Left forelimb (tissue), 1 donor: ENCODE results near the gene ABHD10.

Experiments used
- DNase-seq: peaks from one replicate; pipeline ENCODE4 v3.0.0-alpha.2; 2018; ENCODE audit warnings: low spot score

ABHD10 gene

DNA sequence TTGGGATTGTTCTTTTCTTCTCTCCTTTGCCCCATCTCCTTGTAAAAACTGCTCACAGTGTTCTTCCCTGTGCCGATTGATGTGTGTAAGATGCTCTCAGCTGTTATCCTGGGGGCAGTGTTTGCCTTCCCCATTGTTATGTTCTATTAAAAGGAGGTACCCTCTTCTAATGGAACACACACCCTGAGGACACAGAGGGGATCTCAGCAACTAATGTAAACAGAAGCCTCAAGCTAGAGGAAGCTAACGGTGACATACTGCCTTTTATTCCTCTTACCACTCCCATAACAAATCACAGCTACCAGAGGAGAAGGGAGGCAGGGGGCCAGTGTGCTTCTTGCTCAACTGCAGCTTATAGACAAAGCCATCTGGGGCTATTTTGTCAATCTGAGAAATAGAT, 22.1 kb downstream of the ABHD10 start:
- no peak for DNase-seq

DNA sequence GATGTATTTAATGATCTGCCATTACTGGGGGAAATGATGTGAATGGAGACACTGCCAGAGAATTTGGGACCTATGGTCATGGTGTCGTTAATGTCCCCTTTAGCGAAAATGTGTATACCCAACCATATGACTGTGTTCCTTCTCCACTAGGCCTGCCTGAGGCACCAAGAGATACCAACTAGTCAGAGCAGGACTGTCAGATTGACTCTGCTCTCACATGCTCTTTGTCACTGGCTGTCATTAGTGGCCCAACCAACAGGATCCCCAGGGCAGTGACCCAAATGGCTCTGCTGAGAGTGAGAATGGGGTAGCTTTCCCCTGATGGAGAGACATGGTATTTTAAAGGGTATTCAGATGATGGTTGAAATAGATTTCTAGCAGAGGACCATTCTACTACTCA, 22.7 kb downstream of the ABHD10 start:
- DNase-seq = no peak

DNA sequence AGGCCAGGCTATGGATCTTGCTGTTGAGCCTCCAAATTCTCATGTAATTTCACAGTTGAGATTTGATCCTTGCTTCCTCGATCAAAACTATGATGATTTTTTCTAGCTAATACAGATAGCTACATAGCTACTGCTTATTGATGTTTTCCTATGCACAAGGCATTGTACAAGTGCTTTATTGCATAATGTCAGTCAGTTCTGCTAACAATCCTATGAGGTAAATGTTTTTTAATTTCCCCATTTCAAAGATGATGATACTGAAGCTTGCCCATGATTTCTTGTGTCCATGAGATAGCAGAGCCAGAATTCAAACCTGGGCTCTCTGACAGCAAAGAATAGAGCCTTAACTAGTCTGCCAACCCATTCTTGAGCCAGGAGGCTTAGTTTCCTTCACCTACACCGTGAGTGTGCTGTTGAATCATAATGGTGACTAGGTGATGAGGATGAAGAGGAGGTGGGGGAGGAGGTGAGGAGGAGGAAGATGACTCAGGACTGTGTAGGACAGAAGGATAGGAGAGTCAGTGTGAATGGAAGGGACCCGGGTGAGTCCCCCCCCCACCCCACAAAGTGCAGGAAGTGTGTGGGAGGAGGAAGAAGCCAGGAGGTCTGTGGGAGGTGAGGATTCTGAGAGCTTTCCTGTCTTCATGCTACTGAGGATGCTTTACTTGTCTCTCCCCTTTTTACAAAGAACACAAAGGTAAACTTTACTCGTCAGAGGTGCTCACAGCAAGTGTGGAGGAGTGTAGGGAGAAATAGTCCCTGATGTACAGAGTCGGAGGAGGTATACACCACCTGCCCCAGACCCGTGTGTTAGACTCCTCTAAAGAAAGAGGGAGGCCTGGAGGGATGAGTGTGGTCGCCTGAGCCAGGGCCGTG, 23.5 kb downstream of the ABHD10 start:
- no peak for DNase-seq

DNA sequence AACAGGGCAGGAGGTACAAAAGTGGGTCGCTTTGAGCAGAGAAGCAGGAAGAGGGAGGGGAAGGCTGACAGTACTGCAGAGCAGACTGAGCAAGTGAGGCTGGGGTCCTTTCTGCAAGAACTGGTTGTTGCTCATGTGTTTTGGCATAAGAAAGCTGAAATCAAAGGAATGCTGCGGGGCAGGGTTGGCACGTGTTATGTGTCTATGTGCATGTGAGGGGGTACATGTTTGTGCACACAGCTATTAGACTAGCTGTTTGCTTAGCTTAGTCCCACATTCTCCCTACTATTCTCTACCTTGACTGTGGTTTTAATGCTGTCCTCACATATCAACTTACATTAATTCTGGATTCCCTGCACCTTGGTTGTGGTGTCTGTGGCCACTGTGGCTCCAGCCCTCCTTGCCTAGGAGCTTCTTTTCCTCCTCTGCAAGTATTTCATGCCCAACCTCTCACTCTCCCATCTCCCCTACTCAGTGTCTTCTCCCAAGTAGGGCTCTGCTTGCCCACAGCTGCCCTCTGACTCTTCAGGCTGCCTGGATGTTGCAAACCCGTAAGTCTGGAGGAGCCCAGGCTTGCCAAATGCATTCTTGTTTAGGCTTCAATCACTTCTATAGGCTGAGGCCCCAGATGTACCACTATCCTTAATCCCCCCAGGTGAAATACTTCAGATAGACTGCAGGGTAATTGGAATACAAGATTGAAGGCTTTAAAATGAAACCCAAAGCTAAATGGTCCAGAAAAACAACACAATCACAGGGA, 24.7 kb downstream of the ABHD10 start:
- DNase-seq = no peak

DNA sequence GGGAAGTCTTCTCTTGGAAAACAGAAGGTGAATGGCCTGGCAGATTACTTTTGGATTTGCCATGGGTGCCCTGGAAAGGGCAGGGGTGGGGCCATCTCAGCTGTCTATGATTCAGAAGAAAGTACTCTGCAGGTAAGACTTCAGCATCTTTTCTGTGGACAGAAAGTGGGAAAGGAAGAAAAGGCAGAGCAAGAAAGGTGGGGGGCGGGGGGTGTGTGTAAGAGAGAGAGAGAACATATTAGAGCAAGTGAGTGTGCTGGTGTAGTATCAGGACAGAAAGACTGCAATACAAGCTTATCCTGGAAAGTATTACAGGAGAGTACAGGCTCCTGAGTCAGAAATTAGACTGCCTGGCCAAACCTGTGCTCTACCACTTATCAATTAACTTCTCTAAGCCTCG, 25.4 kb downstream of the ABHD10 start:
- DNase-seq = no peak

DNA sequence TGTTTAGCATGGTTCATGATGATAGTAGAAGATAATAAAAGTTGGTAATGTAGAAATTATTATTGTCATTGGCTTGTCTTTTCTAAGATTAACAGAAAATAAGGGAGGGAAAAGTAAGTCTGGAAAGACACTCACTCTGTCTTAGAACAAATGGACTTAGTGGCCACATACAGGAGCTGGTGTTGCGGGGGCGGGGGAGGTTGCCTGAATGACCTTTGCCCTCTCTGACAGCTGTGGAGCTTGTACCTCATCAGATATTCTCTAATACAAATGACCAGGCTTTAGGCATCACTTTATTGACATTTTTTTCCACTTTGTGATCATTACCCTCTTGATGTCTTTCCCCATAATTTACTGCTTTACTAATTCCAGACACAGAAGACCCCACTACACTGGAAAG, 25.8 kb downstream of the ABHD10 start:
- DNase-seq = no peak

DNA sequence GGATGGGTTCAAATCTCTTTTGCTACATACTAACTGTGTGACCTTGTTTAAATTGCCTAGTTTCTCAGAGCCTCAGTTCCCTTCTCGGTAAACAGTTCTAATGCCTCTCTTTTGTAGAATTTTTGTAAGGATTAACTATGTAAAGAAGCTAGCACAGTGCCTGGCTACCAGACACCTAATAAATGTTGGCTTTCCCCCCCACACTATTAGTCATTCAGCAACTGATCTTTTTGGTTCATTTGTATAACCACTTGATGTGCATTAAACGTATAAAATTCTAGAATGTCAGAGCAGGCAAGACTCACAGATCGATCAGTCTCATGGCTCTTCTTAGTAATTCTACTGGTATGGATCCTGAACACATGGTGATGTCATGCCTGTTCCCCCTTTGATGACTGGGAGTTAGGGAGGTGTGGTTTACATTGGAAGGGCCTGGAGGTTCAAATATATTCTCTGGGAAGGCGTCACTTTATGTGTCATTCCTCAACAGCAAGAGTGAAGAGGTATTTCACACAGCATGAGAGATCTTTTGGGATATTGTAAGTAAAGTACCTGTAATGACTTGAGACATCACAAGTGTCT, 26.4 kb downstream of the ABHD10 start:
- no peak for DNase-seq

DNA sequence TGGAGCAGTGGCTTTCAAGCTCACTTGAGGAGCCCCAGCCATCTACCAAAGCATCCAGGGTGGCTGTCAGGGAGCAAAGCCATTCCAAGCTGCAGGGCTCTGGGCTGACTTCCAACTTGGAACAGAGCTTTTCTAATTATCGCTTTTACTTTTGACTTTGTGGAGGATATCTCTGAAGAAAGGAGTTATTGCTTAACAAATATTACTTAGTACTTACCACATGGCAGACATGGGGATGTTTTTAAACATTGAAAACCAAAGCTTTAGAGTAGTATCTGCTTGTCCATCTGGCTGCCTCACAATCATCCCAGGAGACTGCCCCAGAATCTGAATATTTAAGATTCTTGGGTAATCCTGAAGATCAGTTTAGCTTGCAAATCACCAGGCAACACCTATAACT, 28.8 kb downstream of the ABHD10 start:
- DNase-seq = no peak

DNA sequence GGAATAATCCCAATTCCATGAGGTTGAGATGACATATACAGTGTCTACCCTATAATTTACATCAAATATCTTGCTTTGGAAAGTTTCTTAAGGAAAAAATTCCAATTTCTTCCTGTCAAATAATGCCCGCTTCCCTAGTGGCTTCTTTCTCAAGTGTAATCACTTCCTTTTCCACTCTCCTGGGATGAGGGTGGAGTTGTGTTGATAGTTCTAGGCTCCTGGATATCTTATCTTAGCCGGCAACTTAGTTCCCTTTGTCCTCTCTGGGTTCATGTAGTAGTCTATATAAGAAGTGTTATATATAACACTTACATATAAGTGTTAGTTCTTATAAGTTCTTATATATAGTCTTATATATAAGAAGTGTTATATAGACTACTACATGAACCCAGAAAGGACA, 30.8 kb downstream of the ABHD10 start:
- DNase-seq = no peak

DNA sequence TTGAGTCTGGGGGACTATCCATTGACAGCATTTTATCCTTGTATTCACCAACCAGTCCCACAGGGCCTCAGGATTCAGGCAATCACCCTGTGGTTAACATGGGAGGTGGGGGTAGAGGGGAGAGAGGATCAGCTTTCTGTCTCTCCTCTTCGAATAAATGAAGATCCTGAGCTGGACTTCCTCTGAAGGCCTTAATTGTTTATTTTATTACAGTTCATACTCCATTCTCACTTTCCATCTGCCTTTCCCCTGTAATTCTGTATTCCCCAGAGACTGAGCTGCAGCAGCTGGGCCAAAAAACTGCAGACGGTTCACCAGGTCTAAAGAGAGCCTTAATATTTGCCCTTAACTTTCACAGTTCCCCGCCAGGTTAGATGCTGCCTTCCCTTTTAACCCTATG, 31.8 kb downstream of the ABHD10 start:
- no peak for DNase-seq

DNA sequence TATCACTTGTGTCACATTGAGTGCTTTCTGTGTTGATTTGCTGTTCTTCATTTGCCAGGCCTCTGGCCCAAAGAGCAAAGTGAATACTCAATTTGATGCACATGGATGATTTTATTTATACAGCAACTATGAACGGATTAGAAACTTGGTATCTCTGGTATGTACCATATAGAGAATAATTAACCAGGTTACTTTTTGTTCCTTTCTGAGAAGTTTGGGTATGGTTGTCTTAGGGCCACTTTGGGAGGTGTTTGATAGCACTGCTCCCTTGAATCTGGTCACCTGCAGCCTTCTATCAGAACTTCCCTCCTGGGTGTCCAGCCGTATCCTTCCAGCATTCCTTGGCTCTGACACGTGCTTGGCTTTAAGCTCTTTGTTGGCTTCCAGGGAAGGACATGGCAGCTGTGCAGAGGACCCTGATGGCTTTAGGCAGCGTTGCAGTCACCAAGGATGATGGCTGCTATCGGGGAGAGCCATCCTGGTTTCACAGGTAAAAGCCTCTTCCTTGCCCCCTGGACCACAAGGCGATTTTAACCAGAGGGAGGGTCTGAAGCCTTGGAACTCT, 32.6 kb downstream of the ABHD10 start:
- DNase-seq = no peak

DNA sequence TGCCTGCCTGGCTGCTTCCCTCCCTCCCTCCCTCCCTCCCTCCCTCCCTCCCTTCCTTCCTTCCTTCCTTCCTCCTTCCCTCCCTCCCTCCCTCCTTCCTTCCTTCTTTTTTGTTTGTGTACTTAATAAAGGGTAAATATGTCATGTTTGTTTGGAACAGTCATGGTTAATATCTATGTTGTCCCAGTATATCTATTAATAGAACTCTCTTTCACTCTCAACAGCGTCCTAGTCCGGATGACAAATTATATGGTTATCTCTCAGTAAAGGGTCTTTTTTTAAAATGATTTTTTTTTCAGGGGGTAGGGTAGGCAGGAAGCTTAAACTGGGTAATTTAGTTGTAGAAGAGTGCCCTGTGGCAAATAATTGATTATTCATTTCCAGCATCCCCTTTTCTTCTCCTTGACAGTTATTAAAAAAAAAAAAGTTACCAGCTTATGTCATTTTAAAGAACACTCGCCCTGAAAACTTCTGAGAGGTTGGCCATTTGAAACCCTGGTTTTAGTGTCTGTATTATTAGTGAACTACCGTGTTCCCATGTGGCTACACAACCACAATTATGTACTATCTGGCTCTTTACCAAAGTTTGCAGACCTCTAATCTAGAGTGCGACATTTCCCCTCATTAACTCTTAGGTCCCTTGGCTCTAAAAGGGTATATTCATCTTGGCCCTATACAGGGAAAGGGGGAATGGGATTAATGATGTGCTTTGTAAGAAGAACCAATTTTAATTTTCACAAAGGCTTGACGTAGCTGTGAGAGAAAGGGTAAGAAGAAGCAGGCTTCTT, 33.6 kb downstream of the ABHD10 start:
- no peak for DNase-seq

DNA sequence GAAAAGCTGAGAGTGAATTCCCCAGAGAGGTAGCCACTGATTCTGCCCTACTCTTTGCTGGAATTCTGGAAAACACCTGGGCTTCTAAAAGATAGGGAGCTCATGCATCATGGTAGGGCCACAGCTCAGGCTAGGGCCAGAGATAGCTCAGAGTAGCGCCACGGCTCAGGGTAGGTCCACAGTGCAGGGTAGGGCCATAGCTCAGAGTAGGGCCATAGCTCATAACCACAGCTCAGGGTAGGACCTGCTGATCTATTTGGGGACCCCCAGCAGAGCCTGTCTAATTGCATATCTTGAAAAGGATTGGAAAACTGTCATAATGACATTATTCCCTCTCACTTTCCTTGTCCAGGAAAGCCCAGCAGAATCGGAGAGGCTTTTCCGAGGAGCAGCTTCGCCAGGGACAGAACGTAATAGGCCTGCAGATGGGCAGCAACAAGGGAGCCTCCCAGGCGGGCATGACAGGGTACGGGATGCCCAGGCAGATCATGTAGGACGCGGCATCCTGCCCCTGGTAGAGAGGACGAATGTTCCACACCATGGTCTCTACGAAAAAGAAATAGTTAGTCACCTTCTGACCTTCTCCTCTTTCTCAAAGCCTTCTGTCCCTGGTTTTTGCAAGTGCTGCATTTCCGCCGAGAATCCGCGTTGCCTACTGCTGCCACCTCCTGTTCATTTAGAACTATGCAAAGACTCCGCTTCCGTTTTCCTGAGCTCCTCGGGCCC, 34.4 kb downstream of the ABHD10 start:
- peak; percentile 73 for DNase-seq

DNA sequence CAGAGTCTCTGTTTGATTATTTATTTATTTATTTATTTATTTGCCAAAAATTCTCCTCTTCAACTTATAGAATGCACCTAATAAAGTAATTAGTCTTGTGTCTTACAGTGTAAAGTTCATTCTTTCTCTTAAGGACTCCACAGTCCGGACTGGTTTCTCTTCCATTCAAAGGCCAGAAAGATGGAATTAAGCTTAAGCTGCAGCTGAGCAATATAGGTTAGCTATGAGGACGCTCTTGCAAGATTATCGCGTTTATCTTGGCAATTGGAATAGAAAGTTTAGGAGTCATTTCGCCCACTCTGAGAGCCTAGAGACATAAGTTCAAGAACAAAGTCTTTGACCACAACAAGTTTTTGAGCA, 34.9 kb downstream of the ABHD10 start:
- no peak for DNase-seq

DNA sequence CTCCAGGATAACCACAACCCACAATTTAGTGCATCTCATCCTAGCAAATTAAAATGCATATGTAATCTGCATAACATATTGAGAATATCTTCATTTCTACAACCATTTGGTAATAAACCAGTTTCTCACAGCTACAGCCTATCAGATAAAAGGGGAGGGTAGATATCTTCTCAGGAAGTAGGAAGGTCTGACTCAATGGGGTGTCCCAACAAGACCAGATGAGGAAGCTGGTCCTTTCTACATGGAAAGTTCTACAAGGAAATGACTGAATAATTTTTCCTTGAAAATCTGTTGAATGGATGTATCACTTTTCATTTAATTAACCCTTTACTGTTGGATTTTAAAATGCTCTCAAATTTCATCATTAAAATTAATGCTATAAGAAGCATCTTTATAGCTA, 38.3 kb downstream of the ABHD10 start:
- no peak for DNase-seq

DNA sequence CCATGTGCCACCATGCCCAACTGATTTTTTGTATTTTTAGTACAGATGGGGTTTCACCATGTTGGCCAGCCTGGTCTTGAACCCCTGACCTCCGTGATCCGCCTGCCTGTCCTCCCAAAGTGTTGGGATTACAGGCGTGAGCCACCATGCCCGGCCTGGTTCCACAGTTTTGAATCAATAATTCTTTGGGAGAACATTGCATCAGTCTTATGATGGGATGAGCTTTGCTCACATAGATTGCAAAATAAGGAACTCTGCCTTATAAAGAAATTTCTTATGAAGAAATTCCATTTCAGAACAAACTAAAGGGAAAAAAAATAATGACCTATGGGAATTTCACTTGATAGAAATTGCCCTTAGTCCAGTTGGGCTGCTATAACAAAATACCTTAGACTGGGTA, 39.9 kb downstream of the ABHD10 start:
- DNase-seq = no peak

DNA sequence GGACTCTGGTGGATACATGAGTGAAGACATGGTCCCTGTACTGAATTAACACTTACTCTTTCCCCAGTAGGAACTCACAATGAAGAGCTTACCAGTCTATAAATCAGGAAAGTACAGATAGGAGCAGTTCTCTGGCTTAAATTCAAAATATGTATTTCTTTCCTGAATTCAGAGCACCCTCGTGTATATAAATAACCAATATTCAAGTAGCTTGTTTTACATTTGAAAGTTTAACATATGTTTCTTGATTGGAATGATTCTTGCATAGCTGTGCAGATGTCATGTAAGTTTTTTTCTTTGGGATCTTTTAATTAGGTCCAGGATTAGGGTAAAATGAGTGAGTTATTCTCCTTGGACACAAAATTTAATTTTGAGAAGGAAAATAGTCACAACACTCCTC, 40.9 kb downstream of the ABHD10 start:
- no peak for DNase-seq

DNA sequence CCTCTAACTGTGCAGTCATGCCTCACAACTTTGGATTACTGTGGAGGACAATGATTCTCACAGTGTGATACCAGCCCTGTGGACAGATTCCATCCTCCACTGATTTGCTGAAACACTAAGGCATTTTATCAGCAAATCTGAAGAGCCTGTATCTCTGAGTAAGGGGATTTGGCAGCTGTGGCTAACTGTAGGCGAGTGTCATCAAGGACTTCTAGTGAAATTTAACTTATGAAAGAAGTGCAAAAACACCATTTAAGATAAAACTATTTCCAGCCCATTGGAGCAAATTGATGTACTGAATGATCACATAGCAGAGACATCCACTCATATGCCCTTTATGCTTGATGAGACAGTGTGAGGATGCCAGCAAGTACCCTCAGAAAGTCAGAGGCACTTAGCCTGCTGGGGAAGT, 41.9 kb downstream of the ABHD10 start:
- DNase-seq = no peak

DNA sequence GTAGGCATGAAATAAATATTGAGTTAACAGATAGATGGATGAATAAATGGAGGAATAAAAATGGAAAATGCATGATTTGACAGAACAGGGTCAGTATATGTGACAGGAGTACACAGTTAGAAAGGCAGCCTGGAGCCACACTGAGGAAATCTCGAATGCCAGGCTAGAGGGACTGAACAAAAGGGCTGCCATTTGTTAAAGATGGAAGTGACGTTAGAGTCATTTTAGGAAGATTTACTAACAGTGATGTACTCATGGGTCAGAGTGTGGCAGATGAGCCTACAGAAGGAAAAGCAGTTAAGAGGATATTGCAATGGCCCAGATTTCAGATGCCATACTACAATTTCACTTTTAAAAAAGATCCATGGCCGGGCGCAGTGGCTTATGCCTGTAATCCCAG, 48.3 kb downstream of the ABHD10 start:
- no peak for DNase-seq

DNA sequence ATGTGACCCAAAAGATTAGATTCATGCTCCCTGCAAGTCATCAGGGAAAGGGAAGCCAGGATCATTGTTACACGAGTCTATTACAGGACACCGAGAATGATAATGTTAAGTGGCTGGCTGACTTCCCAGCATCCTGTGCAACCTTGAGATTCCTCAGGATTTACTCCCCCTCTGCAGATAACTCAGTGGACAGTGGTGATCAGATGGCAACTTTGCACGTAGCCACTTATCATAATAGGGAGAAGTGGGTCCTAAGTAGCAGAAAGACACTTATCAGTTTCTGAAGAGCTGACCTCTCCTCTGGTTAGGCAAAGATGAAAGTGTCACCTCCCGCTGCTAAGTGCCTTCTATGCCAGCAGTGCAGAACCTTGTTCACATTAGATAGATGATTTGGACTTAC, 49.0 kb downstream of the ABHD10 start:
- DNase-seq = no peak

DNA sequence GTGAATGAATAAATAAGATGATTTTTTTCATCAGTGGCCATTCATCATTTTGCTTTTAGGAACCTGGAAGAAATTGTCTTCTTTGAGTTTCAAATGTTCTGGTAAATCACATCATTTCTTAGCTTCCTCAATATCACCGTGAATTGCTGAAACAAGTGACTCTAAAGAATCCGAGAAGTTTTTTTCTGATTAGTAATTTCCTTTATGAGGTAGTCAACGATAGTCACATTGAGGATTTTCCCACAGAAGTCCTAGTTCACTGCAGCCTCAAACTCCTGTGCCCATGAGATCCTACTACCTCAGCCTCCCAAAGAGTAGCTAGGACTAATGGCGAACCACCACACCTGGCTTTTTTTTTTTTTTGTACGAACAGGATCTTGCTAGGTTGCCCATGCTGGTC, 52.1 kb downstream of the ABHD10 start:
- DNase-seq = no peak
